ENCODE data around the gene TMA7B.

Gene TMA7B

GRCh38 chr22:40001800-40002577, 41.8 kb downstream of the TMA7B start:
- DNase-seq (ENCODE audit: low spot score) = no peak

GRCh38 chr22:40002935-40003715, 42.9 kb downstream of the TMA7B start:
- no peak for DNase-seq (ENCODE audit: low spot score)

GRCh38 chr22:40004836-40005235, 44.6 kb downstream of the TMA7B start:
- DNase-seq (ENCODE audit: low spot score) = no peak

- DNase-seq (ENCODE audit: low spot score) = no peak
Observed at GRCh38 chr22:40006641-40007040, 46.4 kb downstream of the TMA7B start.

DNA sequence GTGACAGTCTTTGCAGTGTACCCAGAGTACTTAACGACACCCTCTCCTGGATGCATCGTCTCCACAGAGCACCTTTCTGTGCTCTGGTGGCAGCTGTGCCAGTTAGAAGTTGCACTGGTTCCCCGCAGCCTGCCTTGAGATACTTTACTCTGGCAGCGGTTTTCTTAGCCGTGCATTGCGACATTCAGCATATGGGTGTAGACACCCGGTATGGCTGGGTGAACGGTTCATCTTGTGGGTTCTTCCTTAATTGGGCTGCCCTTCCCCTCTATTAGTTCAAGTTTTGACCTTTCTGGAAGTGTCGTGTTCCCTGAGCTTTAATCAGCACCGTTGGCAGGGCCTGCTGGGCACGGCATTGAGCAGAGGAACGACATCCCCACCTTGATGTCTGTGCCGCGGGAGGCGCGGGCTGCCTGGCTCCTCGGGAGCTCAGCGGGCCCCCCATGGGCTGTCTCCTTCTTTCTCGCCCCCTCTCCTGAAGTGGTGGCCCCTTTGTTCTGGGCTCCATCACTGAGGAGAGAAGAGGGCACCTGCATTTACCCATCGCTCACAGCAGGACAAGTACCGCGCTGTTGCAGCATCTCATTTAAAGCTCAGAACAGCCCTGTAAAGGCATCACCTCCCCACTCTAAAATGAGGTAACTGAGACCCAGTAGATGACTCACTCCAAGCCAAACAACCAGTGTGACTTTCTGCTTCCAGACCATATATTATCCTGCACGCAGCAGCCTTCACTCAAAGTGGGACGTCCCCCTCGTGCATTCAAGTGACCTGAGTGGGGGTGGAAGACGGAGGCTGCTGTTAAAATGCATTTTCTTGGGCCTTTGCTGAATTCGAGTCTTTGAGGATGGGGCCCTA, 47.9 kb downstream of the TMA7B start:
- DNase-seq (ENCODE audit: low spot score) = no peak

DNA sequence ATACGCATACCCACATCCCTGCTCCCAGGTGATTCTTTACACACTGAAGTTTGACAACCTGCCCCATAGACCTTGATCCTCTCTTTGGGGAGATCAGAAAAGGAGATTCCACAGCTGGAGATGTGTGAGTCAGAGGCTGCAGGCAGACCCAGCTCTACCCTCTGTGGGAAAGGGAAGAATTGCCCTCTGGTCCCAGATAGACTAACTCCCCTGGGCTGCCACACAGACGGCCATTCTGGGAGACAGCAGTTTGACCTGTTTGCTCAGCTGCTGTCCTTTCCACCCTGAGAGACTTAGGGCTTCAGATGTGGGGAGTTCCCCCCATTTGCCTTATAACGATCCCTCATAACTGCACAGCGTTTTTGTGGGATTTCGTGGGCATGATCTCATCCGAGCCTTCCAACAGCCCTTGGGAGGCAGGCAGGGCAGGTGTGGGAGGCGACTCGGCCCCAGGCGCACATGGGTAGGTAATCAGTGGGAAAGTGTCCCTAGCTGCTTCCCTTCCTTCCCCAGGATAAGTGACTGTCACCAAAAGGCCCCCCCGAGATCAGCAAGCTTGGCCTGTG, 48.6 kb downstream of the TMA7B start:
- DNase-seq (ENCODE audit: low spot score) = no peak

GRCh38 chr22:40009292-40009774, 49.1 kb downstream of the TMA7B start:
- no peak for DNase-seq (ENCODE audit: low spot score)

GRCh38 chr22:40009951-40010671, 49.9 kb downstream of the TMA7B start:
- DNase-seq (ENCODE audit: low spot score) = no peak

GRCh38 chr22:40010746-40011145, 50.5 kb downstream of the TMA7B start:
- DNase-seq (ENCODE audit: low spot score) = no peak

Measured in CD4-positive, alpha-beta T cell treated with Interleukin-2 at 100 ng/mL for 4 hours (primary cell).